ENCODE measurements around the gene PHF20.

DNA sequence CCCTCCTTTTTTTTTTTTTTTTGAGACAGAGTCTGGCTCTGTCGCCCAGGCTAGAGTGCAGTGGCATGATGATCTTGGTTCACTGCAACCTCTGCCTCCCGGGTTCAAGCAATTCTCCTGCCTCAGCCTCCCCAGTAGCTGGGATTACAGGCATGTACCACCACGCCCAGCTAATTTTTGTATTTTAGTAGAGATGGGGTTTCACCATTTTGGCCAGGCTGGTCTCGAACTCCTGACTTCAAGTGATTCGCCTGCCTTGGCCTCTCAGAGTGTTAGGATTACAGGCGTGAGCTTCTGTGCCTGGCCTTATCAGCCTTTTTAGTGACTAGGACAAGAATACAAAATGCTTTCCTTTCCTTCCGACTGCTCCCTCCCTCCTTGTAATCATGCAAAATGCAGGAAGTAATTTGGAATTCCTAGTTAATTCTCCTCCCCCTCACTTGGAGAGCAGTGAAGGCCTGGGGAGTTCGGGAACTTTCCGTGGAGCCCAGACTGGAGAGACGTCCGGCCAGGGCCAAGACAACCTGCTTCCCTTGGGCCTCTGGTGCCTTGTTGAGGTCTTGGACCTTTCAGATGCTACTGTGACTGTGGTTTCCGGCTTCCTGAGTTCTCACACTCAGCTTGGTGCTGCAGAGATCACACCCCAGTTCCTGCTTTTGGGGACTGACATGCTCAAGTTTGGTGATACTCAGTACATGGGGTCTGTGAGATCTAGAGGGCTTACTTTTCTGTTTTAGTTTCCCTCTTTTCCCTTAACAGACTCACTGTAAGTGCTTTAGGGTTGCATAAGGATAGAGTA is 3.9 kb upstream of the PHF20 start:
- TF ChIP-seq, protein P1, sequence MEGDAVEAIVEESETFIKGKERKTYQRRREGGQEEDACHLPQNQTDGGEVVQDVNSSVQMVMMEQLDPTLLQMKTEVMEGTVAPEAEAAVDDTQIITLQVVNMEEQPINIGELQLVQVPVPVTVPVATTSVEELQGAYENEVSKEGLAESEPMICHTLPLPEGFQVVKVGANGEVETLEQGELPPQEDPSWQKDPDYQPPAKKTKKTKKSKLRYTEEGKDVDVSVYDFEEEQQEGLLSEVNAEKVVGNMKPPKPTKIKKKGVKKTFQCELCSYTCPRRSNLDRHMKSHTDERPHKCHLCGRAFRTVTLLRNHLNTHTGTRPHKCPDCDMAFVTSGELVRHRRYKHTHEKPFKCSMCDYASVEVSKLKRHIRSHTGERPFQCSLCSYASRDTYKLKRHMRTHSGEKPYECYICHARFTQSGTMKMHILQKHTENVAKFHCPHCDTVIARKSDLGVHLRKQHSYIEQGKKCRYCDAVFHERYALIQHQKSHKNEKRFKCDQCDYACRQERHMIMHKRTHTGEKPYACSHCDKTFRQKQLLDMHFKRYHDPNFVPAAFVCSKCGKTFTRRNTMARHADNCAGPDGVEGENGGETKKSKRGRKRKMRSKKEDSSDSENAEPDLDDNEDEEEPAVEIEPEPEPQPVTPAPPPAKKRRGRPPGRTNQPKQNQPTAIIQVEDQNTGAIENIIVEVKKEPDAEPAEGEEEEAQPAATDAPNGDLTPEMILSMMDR (IDR thresholded peaks at IDR 0.05; ENCODE audit: insufficient read depth, low read depth, low read length): no peak
- TF ChIP-seq EZH2 (IDR thresholded peaks at IDR 0.05; ENCODE audit: insufficient read depth, low read length): no peak

Data from astrocyte (in vitro differentiated cells and primary cell).